ENCODE results near the gene ASTN1. TPM values are rescaled to one million over a fixed set of nuclear protein-coding genes. Genes with fewer than 3 reads are reported as not detected.

The ASTN1 gene
- total RNA-seq, 2 donors from 2014 or later, result 0.06 to 0.39 TPM

DNA sequence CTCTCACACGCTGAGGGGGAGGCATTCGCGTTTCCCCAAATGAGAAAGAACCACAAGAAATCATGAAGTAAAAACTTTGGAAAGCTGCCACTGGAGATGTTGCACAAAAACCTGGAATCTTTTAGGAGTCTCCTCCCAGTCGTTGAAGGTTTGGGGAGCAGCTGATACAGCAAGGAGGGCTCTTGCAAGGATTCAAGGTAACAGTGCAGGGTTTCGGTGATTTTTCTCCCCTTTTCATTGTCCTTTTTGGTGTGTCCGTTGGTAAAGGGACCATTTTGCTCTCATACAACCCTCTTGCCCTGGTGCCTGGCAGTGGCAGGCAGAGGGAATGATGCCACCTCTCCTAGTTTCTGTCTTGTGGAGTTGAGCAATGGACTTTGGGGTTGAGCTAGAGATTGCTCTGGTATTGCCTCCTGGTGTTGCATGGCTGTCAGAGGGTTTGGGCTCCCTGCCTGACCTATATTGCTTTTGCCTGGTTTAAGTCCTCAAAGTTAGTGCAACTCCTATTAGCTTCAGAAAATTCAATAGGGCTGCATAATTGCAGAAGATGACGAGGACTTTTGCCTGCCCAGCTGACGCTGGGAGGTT, 7.1 kb upstream of the ASTN1 start:
- intact Hi-C loops (cut with DNase I, micrococcal nuclease), result no loop called here
- ATAC-seq (no peak), DNase-seq (no peak)

DNA sequence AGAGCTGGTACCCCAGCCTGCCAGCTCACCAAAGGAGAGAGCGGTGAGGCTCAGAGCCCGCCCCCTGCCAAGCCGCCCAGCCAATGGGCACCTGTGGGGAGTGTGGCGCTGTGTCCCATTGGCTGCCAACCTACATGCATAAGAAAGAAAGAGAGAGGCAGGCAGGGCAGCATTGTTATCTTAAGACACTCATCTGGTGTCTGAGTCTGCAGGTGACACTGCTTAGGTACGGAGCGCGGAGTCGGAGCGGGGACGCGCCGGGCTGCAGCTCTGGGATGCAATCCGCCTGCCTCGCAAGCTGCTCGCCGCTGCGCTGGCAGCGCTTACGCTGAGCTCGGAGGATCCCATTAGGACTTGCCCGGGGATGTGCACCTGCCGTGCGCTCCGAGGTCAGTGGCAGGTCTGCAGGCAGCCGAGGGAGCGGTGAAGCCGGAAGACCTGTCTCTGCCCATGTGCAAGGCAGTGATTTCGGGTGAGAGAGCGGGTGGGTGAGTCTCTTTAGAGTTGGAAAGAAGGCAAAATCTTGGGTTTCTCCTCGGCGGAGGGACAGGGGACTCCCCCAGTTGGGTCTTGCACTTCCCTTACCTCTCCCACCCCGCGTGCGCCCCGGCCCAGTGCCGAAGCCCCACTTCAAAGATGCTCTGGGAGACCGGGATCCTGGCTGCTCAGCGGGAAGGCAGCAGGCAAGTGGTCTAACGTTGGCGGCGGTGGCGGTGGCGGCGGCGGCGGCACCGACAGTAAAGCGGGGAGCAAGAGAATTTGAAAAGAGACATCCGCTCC, 6.4 kb upstream of the ASTN1 start, which contains the start of gene BRINP2:
Gene BRINP2, plus strand, starts transcription at position 203 of the 780 bp plus-strand sequence. CDS start 58,919 bp downstream, outside the sequence.
- DNase-seq (peak in 1 of 2 donors; percentile 42), ATAC-seq (peak; percentile 89)
- intact Hi-C loops (cut with DNase I, micrococcal nuclease), result no loop called here

DNA sequence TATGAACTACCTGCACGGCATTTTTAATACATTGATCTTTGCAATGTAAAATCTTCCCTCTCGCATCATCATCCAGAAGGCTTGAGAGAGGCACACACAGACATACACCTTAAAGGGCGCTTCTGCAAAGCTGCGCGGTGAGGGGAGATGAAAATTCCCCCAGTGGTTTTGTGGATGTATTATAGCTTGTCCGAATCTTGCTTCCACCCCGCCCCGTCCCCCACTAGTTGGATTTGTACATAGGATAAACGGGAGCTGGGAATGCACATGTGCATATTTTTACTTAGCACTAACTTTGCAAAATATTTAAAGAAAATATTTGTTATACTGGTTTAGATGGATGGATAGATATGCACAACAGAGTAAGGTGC, 542 bp upstream of the ASTN1 start:
- DNase-seq (no peak), ATAC-seq (no peak)
- intact Hi-C loops (cut with DNase I, micrococcal nuclease), result no loop called here

DNA sequence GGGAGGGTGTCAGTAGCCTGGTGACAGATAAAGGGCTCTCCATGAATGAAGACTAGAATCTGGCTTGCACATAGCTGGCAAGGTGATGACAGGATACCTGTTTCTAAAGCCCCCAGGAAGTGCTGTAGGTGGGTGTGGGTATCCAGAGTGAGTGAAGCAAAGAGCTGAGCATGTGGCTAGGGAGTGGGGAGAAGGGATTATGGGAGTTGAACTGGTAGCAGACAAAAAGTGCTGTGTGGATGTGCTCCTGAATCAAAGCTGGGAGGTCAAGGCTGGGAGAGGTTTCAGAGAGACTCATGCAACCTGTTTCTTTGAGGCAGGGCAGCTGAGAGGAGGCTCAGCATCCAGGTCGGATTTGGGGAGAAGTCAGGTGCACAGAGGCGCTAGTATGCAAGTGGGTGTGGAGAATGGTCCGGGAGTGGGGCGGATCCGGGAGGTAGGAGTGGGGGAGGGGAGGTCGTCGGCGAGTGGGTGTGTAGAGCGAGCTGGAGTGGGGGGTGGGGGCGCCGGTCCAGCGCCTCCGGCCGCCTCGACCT, 600 bp downstream of the ASTN1 start:
- DNase-seq, result no peak
- intact Hi-C loops (cut with DNase I, micrococcal nuclease), result no loop called here
- no peak for ATAC-seq

DNA sequence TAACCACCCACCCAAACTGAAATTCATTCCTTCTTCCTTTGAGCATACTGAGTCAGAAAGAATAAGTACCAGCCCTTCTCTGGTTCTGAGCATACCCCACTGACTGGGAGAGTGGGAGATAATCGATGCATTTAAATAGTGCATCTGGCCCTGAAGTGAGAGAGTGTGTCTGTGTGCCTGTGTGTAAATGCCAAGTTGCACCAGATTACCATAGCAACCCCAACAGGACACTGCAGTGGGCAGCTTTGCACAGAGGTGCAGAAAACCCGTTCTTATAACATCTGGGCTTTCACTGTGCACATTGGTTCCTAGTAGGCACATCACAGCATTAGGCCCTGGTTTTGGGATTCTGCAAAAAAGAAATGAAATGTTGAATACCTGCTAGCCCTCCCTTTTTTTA, 2.3 kb downstream of the ASTN1 start:
- intact Hi-C loops (cut with DNase I, micrococcal nuclease), result no loop called here
- no peak for DNase-seq
- no peak for ATAC-seq

DNA sequence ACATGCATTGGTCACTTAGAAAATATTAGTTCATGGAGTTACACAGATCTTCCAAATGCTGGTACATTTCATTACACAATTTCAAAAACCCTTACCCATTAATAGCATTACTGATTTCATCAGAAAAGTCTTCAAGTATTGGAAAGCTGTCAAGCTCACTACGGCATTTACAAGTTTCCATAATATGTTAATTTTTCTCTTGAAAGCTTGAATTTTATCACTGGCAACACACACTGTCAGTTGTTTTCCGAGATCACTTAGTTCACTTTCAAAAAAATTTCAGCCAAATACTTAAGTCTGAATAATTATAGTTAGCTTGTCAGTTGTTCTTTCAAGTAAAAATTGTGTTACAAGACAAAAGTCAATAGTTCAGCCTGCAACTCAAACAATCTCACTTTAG, 18.0 kb downstream of the ASTN1 start:
- DNase-seq (no peak), ATAC-seq (no peak)
- intact Hi-C loops (cut with DNase I, micrococcal nuclease), result no loop called here

DNA sequence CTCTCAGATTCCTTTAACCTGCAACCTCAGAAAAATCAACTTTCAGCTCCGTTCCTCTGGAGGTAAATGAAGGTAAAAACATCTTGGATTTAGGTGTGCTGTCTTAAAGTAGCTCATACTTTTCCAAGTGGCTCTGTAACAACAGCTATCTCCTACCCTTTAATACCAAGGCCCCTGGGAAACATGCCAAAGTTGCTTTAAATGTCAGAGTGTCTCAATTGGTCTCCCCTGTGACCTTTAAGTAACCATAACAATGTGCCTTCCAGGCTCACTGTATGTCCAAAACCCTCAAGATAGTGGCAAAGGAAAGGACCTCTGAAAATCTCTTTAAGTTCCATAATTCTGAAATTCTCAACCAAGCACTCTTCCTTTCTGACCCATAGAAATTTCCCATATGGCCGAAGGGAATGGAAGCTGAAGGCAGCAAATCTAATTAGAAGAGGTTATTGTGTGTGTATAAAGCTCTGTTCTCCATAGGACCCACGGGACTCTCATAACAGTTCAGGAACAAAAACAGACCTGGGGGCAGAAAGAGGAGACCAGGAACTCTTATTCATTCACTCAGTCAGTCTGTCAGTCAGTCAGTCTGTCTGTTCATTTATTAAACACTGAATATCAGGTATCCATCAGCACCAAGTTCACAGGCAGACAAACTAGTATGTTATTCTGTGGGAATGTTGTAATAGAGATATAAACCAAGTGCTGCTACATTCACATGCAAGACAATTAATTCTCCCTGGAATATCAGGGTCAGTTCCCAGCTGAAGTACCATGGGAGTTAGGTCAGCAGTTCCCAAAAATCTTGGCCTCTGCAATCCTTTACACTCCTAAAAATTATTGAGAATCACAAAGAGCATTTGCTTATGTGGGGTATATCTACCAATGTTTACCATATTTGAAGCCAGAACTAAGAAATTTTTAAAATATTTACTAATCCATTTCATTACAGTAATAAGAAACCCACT, 19.1 kb downstream of the ASTN1 start:
- intact Hi-C loops (cut with DNase I, micrococcal nuclease), result no loop called here
- ATAC-seq (no peak), DNase-seq (no peak)

DNA sequence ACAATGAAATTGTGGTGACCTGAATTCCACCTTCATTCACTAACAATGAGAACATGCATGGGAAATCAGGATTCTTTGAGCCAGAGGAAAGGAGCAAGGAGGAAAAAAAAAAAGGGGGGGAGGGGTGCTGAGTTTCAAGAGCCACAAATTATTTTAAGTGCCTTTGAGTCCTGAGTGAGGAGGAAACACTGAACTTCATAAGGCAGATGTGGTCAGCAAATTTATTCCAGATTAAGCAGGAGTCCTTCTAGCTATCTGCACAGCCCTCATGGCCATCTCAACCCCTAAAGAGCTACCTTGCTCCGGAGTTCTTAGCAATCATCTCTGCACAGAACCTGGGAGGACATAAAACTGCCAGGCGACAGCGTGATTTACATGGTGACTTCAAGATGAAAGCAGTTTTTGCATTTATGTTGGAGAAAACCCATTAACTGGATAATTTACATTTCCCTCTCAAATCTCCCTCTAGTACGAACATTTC, 21.7 kb downstream of the ASTN1 start:
- ATAC-seq, result no peak
- no peak for DNase-seq
- intact Hi-C loops (cut with DNase I, micrococcal nuclease), result no loop called here

DNA sequence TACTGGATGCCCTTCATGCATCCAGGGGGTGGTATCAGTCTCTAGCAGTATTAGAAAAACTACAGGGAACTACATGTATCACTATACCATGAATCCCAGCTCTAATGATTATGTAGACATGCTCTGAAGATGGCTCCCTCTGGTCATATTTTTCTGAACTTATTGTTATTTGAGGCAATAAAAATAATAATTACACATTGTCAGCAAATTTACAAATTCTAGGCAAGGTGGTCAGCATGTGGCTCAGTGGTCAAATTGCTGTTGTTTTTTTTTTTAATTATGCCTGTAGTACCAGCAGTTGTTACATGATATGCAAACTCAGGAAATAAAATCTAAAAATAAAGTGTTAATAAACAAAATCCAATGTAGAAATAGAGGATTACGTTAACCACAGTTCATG, 22.5 kb downstream of the ASTN1 start:
- intact Hi-C loops (cut with DNase I, micrococcal nuclease), result no loop called here
- no peak for ATAC-seq

DNA sequence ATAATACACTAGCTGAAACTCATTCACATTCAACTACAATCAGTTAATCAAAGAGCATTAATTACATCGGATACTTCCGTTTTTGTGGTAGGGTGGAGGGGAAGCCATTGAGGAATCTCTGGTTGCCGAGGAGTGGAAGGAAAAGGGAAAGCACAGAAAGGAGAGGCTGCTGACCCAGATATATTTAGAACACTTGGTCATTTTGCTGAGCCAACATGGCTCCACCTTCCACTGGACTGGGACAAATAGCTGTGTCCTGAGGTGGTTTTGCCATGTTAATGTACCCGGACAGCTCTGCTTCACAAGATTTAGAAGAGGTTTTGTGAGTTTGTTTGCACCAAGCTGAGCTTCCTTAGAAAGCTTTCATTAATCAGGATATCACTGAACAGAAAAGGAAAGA, 26.2 kb downstream of the ASTN1 start:
- intact Hi-C loops (cut with DNase I, micrococcal nuclease), result no loop called here
- ATAC-seq (no peak), DNase-seq (no peak)

More for the DNA sequence above, 22.5 kb downstream of the ASTN1 start:
- no peak for DNase-seq

DNA sequence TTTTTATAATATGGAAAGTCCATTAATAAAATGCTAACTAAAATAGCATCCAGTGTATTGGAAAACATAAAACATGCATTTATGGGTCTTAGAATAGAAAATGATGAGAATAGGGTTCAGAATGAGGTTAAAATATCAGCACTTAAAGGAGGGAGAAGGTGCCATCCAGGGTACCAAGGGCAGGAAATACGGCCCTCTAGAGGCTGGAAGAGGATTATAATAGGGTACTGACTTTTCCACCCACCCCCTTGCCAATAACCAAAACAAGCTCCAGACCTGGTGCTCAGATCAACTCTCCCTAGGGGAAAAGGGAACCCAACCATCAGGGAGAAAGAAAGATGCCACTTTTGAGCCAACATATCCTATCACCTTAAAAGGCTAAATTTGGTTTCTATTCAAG, 26.7 kb downstream of the ASTN1 start:
- DNase-seq (no peak), ATAC-seq (no peak)
- intact Hi-C loops (cut with DNase I, micrococcal nuclease), result no loop called here

DNA sequence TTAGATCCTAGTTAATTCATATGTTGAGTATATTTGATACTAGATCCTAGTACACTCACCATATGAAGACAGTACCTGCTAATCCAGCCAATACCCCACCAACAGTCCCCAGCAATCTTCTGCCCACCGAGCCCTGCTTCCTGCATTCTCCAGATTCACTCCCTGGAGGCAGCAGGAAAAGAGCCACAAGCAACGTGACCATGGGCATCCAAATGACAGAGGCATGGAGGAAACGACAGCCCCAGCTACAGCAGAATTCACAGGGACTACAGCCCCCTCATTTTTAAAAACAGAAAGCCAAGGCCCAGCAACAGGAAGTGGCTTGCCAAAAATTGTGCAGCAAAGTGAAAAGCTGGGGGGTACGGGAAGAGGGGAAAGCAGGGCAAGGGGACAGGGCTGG, 29.3 kb downstream of the ASTN1 start:
- no peak for ATAC-seq
- intact Hi-C loops (cut with DNase I, micrococcal nuclease), result no loop called here

DNA sequence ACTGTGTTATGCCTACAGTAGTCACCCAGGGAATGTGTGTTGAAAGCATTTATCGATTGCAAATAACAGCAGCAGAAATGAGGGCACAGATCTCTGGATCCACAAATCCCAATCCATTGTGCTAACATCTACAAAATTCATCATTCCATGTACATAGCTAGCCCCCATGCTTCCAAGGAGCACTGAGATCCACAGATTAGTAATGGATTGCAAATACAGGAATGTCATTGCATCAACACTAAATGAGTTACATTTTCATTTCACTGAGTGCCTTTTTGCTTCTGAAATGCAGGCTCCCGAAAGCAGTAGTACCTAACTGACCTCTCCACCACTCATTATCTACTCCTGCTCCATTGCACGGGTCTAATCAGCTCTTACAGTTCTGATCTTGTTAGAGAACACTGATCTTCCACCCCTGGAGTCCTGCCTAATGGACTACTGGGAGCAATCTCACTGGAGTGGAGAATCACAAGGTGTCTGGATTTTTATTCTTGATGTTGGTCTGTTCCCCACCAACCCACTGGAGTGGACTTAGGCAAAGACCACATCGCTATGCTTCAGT, 30.5 kb downstream of the ASTN1 start:
- intact Hi-C loops (cut with DNase I, micrococcal nuclease), result no loop called here
- no peak for ATAC-seq

More for the DNA sequence above, 29.3 kb downstream of the ASTN1 start:
- no peak for DNase-seq

DNA sequence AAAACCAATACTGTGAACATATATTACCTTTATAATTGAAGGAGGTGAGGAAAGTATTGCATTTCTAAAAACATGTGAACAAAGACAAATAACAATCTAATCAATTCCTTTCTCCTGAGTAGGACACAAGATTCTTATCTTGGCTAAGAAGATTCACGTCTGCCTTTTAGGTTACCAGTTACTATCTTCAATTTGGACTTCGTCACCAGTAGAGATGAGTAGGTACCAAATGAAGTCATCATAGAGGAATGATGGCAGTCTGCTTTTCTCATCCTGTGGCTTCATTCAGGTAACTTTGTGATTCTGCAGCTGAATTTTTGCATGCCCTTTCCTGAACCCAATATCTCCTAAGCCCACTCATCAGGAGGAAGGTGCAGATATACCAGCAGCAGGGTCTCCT, 32.4 kb downstream of the ASTN1 start:
- intact Hi-C loops (cut with DNase I, micrococcal nuclease), result no loop called here
- ATAC-seq, result no peak
- DNase-seq, result no peak

More for the DNA sequence above, 30.5 kb downstream of the ASTN1 start:
- DNase-seq, result no peak

DNA sequence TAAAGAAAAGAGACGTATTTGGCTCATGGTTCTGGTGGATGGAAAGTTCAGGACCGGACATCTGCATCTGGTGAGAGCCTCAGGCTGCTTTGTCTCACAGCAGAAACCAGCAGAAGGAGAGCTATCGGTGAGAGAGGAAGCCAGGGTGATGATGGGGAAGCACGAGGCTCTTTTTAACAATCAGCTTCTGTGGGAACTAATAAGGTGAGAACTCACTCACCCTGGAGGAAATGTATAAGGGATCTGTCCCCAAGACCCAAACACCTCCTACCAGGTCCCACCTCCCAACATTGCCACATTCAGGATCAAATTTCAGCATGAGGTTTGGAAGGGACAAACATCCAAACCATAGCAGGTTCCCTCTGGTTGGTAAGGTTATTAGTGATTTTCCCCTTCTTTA, 32.8 kb downstream of the ASTN1 start:
- ATAC-seq (no peak), DNase-seq (no peak)
- intact Hi-C loops (cut with DNase I, micrococcal nuclease), result no loop called here

DNA sequence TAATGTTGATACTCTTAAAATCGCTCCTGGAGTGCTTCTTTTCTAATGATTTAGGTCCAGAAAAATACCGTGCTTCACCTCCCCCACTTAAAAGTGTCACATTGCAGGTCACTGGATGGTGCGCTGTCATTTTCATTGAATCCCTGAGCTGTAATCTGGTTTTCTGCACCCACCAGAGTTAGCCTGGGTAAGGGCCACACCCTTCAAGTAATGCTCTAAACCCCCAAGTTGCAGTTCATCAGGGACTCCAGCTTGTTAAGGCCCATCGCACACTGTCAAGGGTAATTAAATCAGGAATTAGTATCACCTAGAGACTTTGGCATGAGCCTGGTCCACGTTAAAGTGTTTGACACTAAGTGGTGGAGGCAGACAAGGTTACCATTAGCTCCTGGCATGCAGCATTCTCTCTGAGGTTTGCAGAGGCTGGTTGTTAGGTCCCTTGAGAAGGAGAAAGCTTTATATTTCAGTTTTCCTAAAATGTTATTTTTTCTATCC, 34.0 kb downstream of the ASTN1 start:
- DNase-seq, result no peak
- intact Hi-C loops (cut with DNase I, micrococcal nuclease), result no loop called here
- no peak for ATAC-seq

DNA sequence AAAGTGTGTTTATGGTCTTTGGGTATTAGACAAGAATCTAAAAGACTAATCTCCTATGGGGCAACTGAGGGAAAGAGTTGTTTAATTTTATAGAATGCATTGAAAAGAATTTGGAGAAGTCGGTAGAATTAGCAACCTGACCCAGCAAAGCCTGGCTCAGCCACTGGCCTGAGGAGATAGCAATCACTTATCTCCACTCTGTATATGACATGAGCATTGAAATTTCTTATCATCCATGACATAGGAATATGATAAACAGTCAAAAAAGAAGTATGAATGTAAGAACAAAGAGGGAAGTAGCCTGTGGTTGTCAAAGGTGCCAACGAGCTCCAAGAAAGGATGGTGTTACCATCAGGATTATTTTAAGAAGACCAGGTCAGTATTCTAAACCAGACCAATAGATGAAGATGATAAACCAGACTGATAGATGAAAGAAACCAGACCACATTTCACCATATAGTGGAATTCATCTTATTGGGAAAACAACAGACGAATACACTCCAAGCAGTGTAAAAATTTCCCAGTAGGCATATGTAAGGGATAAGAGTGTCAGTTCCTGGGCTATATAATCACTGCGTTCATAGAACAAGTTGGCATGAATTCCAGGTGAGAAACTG, 35.7 kb downstream of the ASTN1 start:
- ATAC-seq (no peak), DNase-seq (no peak)
- intact Hi-C loops (cut with DNase I, micrococcal nuclease), result no loop called here

DNA sequence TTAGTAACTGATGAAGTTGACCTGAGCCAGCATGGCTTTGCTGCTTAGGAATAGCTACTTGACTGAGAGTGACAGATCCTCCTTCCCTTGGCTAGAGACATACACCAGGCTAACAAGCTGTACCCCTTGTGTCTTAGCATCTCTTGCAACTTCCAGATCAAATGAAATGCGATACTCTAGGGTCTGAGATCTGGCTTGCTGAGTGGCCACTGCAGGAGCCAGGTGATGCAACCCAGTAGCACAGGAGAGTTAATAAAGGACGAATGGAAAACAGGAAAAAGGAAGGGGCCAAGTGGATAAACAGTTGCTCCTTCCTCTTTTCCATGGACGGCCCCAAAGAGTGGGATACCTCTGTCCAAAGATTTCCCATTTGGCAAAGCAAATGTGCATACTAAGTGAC, 38.2 kb downstream of the ASTN1 start:
- intact Hi-C loops (cut with DNase I, micrococcal nuclease), result no loop called here
- no peak for DNase-seq
- no peak for ATAC-seq

Measured in left colon (tissue), 2 donors.